Natural killer cell treated with Interleukin-12 subunit alpha and Interleukin-12 subunit beta and Interleukin-15 and Interleukin-18, amount 100 ng/mL, for 72 hours (primary cell): ENCODE results near the gene TIMM10B. TPM values are rescaled to one million over a fixed set of nuclear protein-coding genes. Genes with fewer than 3 reads are reported as not detected.

Experiments used
- ATAC-seq, 2 donors: fragments of 150-1000 bp; cut with Tn5 transposase in 1 of 2; sonication (Bioruptor Pico), chemical (Tn5 transposase) in 1 of 2; 2 replicates each; pipeline ENCODE4 v1.10.0; 2021
- DNase-seq: peaks from one replicate; pipeline ENCODE4 v3.0.0; 2022; ENCODE audit warnings: low spot score
- H3K27ac Mint-ChIP-seq, 2 donors: 1 replicate in 1 of 2; 2 replicates in 1 of 2; pipeline ENCODE4 v1.8.0; 2022; ENCODE audit warnings: mixed read lengths in 2 of 2, mild to moderate bottlenecking in 1 of 2, moderate library complexity in 1 of 2
- H3K27me3 Mint-ChIP-seq, 2 donors: 1 replicate in 1 of 2; 2 replicates in 1 of 2; pipeline ENCODE4 v1.8.0; 2022; ENCODE audit warnings: mixed read lengths in 2 of 2
- H3K36me3 Mint-ChIP-seq: one replicate; pipeline ENCODE4 v1.8.0; 2022; ENCODE audit warnings: mixed read lengths
- H3K4me1 Mint-ChIP-seq, 2 donors: 1 replicate in 1 of 2; 2 replicates in 1 of 2; pipeline ENCODE4 v1.8.0; 2022; ENCODE audit warnings: low read depth in 2 of 2, mixed read lengths in 2 of 2, mild to moderate bottlenecking in 1 of 2
- H3K4me3 Mint-ChIP-seq: one replicate; pipeline ENCODE4 v1.8.0; 2022; ENCODE audit warnings: mixed read lengths
- H3K9me3 Mint-ChIP-seq: 2 replicates; pipeline ENCODE4 v1.8.0; 2022; ENCODE audit warnings: mixed read lengths
- total RNA-seq, 2 donors: library from RNA; stranded (reverse); gene quantifications; one replicate each; pipeline ENCODE4 v1.2.3, GENCODE V29; 2022

TIMM10B gene, protein sequence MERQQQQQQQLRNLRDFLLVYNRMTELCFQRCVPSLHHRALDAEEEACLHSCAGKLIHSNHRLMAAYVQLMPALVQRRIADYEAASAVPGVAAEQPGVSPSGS
- total RNA-seq, result 10 to 100 TPM; 44.1 to 57.4 TPM

- H3K27ac Mint-ChIP-seq, result peak within 1 kb of the TSS; percentile 82 to 96
- DNase-seq (peak; percentile 98), ATAC-seq (peak; percentile 99 to 100)
- H3K27me3 Mint-ChIP-seq, result no peaks in the 10 kb centered on the region
- peak within 1 kb of the TSS; percentile 90 for H3K4me3 Mint-ChIP-seq
- H3K9me3 Mint-ChIP-seq, result no peaks in the 10 kb centered on the region
- peaks cover 14% of the 10 kb centered on the region for H3K36me3 Mint-ChIP-seq
- H3K4me1 Mint-ChIP-seq, result peaks cover 31 to 33% of the 10 kb centered on the region in 2 donors
These were observed at the start of gene TIMM10B, which contains the start of gene ARFIP2 for GRCh38 chr11:6481012-6481923. Gene TIMM10B (plus strand): TSS chr11:6481501. CDS start chr11:6481517, 16 bp downstream. Gene ARFIP2 (minus strand): TSS chr11:6481331. CDS start chr11:6480421, 910 bp downstream.

DNA sequence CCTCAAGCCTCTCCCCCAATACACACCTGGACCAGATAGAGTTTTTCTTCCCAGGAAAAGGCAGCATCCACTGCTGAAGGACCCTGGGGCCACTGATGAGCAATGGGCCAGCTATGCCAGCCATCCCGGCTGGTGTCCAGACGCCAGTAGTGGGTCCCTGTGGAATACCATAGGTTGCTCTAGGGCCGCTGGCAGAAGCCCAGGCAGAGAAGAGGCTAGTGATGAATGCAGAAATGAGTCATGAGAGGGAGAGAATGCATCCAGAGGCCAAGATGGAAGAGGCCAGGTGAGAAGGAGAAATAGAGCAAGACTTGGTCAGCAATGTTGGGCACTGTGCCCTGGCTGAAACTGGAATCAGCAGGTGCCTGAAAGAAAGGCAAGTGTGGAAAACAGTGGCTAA is 49.4 kb upstream of the TIMM10B start:
- no peaks in the 10 kb centered on the region for H3K9me3 Mint-ChIP-seq
- no peaks in the 10 kb centered on the region for H3K36me3 Mint-ChIP-seq
- H3K4me1 Mint-ChIP-seq, result peaks cover 3 to 5% of the 10 kb centered on the region in 2 donors
- ATAC-seq, result no peak
- peaks cover 0 to 2% of the 10 kb centered on the region in 2 donors for H3K27me3 Mint-ChIP-seq
- no peak overlapping the region for H3K27ac Mint-ChIP-seq
- no peak overlapping the region for H3K4me3 Mint-ChIP-seq
- DNase-seq, result no peak

DNA sequence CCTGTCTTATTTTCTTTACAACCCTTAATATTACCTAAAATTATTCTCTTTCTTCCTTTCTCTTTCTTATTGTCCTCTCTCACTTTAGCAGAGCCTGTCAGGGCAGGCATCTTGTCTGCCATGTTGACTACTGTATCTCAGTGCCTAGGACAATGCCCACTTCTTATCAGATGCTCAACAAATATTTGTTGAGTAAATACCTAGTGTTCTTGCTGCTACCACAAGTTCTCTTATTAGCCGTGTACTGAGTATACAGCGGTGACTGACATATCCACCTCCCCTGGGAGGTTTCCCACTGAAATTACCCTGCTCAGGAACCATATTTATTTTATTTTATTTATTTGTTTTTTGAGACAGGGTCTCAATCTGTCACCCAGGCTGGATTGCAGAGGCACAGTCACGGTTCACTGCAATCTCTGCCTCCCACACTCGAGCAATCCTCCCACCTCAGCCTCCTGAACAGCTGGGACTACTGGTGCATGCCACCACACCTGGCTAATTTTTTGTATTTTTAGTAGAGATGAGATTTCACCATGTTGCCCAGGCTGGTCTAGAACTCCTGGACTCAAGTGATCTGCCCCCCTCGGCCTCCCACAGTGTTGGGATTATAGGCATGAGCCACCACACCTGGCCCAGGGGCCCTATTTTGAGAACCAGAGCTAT is 47.2 kb upstream of the TIMM10B start:
- Mint-ChIP-seq H3K36me3 (no peaks in the 10 kb centered on the region), H3K9me3 (no peaks in the 10 kb centered on the region), H3K27ac (no peak overlapping the region), H3K4me3 (no peak overlapping the region), H3K4me1 (peaks cover 3 to 5% of the 10 kb centered on the region in 2 donors), H3K27me3 (peaks cover 0 to 2% of the 10 kb centered on the region in 2 donors)
- ATAC-seq (no peak), DNase-seq (no peak)

- Mint-ChIP-seq H3K4me3 (no peak overlapping the region), H3K9me3 (no peaks in the 10 kb centered on the region), H3K36me3 (no peaks in the 10 kb centered on the region), H3K27me3 (peaks cover 0 to 2% of the 10 kb centered on the region in 2 donors), H3K27ac (no peak overlapping the region), H3K4me1 (peaks cover 3 to 5% of the 10 kb centered on the region in 2 donors)
- ATAC-seq (no peak), DNase-seq (no peak)
These were observed 43.9 kb upstream of the TIMM10B start for GRCh38 chr11:6437423-6437822.

- H3K4me1 Mint-ChIP-seq, result peaks cover 3 to 5% of the 10 kb centered on the region in 2 donors
- H3K27me3 Mint-ChIP-seq, result peaks cover 0 to 2% of the 10 kb centered on the region in 2 donors
- H3K4me3 Mint-ChIP-seq, result no peak overlapping the region
- ATAC-seq (no peak), DNase-seq (no peak)
- H3K27ac Mint-ChIP-seq, result no peak overlapping the region
- H3K9me3 Mint-ChIP-seq, result no peaks in the 10 kb centered on the region
- no peaks in the 10 kb centered on the region for H3K36me3 Mint-ChIP-seq
These were observed 43.3 kb upstream of the TIMM10B start for GRCh38 chr11:6437993-6438392.

GRCh38 chr11:6438979-6439571 is 42.2 kb upstream of the TIMM10B start:
- ATAC-seq (no peak), DNase-seq (no peak)
- H3K27me3 Mint-ChIP-seq, result peaks cover 0 to 2% of the 10 kb centered on the region in 2 donors
- H3K4me3 Mint-ChIP-seq, result no peak overlapping the region
- peaks cover 3 to 5% of the 10 kb centered on the region in 2 donors for H3K4me1 Mint-ChIP-seq
- H3K9me3 Mint-ChIP-seq, result no peaks in the 10 kb centered on the region
- no peaks in the 10 kb centered on the region for H3K36me3 Mint-ChIP-seq
- H3K27ac Mint-ChIP-seq, result no peak overlapping the region

- Mint-ChIP-seq H3K9me3 (no peaks in the 10 kb centered on the region), H3K4me3 (no peak within 1 kb of the TSS), H3K27me3 (peaks cover 0 to under 1% of the 10 kb centered on the region in 2 donors), H3K4me1 (peaks cover under 1 to 2% of the 10 kb centered on the region in 2 donors), H3K27ac (no peak within 1 kb of the TSS), H3K36me3 (no peaks in the 10 kb centered on the region)
- no peak for DNase-seq
- no peak for ATAC-seq
These were observed 40.4 kb upstream of the TIMM10B start, which contains the start of gene HPX for GRCh38 chr11:6440906-6441358. Gene HPX (minus strand): TSS chr11:6440987. CDS start chr11:6440963, 24 bp downstream.

- ATAC-seq (no peak), DNase-seq (no peak)
- Mint-ChIP-seq H3K36me3 (no peaks in the 10 kb centered on the region), H3K4me1 (no peaks in the 10 kb centered on the region), H3K9me3 (no peaks in the 10 kb centered on the region), H3K27ac (no peak overlapping the region), H3K4me3 (no peak overlapping the region), H3K27me3 (no peaks in the 10 kb centered on the region)
These were observed 38.9 kb upstream of the TIMM10B start for GRCh38 chr11:6442441-6442840.

- Mint-ChIP-seq H3K36me3 (no peaks in the 10 kb centered on the region), H3K4me3 (no peak overlapping the region), H3K4me1 (no peaks in the 10 kb centered on the region), H3K27me3 (no peaks in the 10 kb centered on the region), H3K9me3 (no peaks in the 10 kb centered on the region), H3K27ac (no peak overlapping the region)
- ATAC-seq (peak; percentile 78 to 84), DNase-seq (peak; percentile 68)
These were observed 37.9 kb upstream of the TIMM10B start for GRCh38 chr11:6443269-6444003.

DNA sequence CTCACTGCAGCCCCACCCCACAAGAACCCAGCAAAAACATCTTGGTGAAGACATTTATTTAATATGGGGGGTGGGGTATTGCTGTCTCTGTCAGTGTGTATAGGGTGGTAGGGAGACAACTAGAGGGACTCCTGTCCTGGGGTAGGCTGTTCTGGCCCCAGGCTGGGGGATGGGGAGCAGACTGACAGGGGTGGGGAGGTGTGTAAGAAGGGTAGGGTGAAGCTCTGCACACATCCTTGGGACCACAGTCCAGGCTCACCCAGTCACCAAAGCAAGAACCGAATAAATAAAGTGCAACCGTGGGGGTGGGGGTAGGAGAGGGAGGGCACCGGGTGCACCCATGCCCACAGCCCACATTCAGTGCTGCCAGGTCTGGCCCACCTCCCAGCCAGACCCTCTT is 32.7 kb upstream of the TIMM10B start:
- no peaks in the 10 kb centered on the region for H3K36me3 Mint-ChIP-seq
- DNase-seq (no peak), ATAC-seq (no peak)
- H3K4me1 Mint-ChIP-seq, result no peaks in the 10 kb centered on the region
- H3K27me3 Mint-ChIP-seq, result no peaks in the 10 kb centered on the region
- H3K9me3 Mint-ChIP-seq, result no peaks in the 10 kb centered on the region
- no peak overlapping the region for H3K4me3 Mint-ChIP-seq
- no peak overlapping the region for H3K27ac Mint-ChIP-seq

DNA sequence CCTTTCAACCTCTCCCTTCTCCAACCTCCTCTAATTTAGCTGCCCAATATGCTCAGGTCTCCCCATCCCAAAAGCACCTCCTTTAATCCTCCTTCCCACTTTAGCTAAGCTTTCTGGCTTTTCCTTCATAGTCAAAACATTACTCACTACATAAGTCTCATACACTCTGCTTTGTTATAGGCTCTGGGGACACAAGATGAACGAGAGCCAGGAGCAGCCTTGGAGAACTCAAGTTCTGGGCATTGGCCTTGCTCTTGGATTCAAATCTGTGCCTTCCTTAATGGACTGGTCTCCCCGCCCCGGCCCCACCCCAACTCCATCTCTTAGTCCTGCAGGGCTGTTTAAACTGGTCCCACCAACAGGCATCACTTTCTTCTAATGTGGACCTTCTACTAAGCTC is 29.1 kb upstream of the TIMM10B start:
- no peaks in the 10 kb centered on the region for H3K4me1 Mint-ChIP-seq
- no peak overlapping the region for H3K27ac Mint-ChIP-seq
- no peaks in the 10 kb centered on the region for H3K36me3 Mint-ChIP-seq
- H3K9me3 Mint-ChIP-seq, result no peaks in the 10 kb centered on the region
- no peak for ATAC-seq
- no peak for DNase-seq
- H3K27me3 Mint-ChIP-seq, result no peaks in the 10 kb centered on the region
- no peak overlapping the region for H3K4me3 Mint-ChIP-seq

DNA sequence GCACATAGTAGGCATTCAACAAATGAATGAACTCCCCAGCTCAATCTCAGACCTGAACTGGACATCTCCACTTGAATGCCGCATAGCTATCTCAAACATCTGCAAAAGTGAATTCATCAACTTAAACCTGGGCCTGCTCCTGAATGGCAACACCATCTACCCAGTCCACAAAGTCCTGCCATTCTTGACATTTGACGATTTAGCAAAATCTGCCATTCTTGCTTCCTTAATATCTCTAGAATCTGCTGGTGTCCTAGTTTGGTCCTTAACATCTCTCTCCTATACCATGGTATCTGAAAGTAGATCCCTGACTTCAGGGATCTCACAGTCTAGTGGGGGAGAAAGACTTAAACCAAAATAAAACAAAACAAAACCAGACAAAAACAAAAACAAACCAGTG is 28.1 kb upstream of the TIMM10B start:
- ATAC-seq, result no peak

GRCh38 chr11:6455070-6455469 is 26.2 kb upstream of the TIMM10B start:
- Mint-ChIP-seq H3K4me3 (no peak overlapping the region), H3K27ac (no peak overlapping the region), H3K36me3 (no peaks in the 10 kb centered on the region), H3K27me3 (no peaks in the 10 kb centered on the region), H3K4me1 (no peaks in the 10 kb centered on the region), H3K9me3 (no peaks in the 10 kb centered on the region)
- ATAC-seq, result no peak
- no peak for DNase-seq

More for the DNA sequence above, 28.1 kb upstream of the TIMM10B start:
- Mint-ChIP-seq H3K27me3 (no peaks in the 10 kb centered on the region), H3K27ac (no peak overlapping the region), H3K4me3 (no peak overlapping the region), H3K4me1 (no peaks in the 10 kb centered on the region), H3K36me3 (no peaks in the 10 kb centered on the region), H3K9me3 (no peaks in the 10 kb centered on the region)
- no peak for DNase-seq
